PC-9 (cell line): ENCODE measurements around the gene TSEN15. TPM values are rescaled to one million over a fixed set of nuclear protein-coding genes. Genes with fewer than 3 reads are reported as not detected.
"Not testable (repeated sequence)": the region's sequence is repeated elsewhere in the genome, so short reads cannot be mapped to it uniquely, and the experiment has no call there.

Experiments
- BruUV-seq: library from RNA; stranded (reverse); fragments of 400-500 nt; replicated peaks from 2 replicates; lab custom pipeline; 2021; lab: Mats Ljungman, UMichigan
- CTCF ChIA-PET: fragments of 300-600 bp; sonication (Branson Sonifier 250); formaldehyde crosslinking; loops from one replicate; lab custom pipeline; 2022; ENCODE audit warnings: antibody characterized with exemption; lab: Charles Lee
- POLR2A ChIA-PET: fragments of 300-600 bp; sonication (Branson Sonifier 250); formaldehyde crosslinking; loops from one replicate; lab custom pipeline; 2022; ENCODE audit warnings: antibody characterized with exemption; ENCODE audit not compliant: unreplicated experiment; lab: Charles Lee
- DNase-seq, 2 experiments: peaks; one replicate each; pipeline versions ENCODE4 v3.0.0 to v3.0.0-alpha.2; 2015 to 2022; ENCODE audit warnings: mixed read lengths in 1 of 2
- H2AFZ ChIP-seq: fragments of 200-600 bp; sonication (generic); 2 replicates; pipeline ENCODE4 v1.8.1; 2017; ENCODE audit warnings: antibody characterized with exemption
- H3F3A ChIP-seq: fragments of 200-600 bp; sonication (generic); 2 replicates; pipeline ENCODE4 v1.8.1; 2017; ENCODE audit warnings: antibody characterized with exemption, mild to moderate bottlenecking, low read depth; ENCODE audit not compliant: insufficient read depth
- H3K27ac ChIP-seq: fragments of 200-600 bp; sonication (generic); 2 replicates; pipeline ENCODE4 v1.6.1; 2016; ENCODE audit warnings: mixed run types
- H3K27me3 ChIP-seq: fragments of 200-600 bp; sonication (generic); 2 replicates; pipeline ENCODE4 v1.6.1; 2016; ENCODE audit warnings: low read depth, mixed run types; ENCODE audit not compliant: insufficient read depth
- H3K36me3 ChIP-seq: fragments of 200-600 bp; sonication (generic); 2 replicates; pipeline ENCODE4 v1.6.1; 2016; ENCODE audit warnings: low read depth, mixed run types
- H3K4me1 ChIP-seq: fragments of 200-600 bp; sonication (generic); replicated peaks from 2 replicates; pipeline ENCODE4 v1.6.1; 2016; ENCODE audit warnings: mixed run types; ENCODE audit not compliant: insufficient read depth
- H3K4me2 ChIP-seq: fragments of 200-600 bp; sonication (generic); 2 replicates; pipeline ENCODE4 v1.6.1; 2017; ENCODE audit warnings: mixed run types
- H3K4me3 ChIP-seq: fragments of 200-600 bp; sonication (generic); 2 replicates; pipeline ENCODE4 v1.6.1; 2016; ENCODE audit warnings: mixed run types
- H3K79me2 ChIP-seq: fragments of 200-600 bp; sonication (generic); 2 replicates; pipeline ENCODE4 v1.6.1; 2017; ENCODE audit warnings: low read depth, mixed run types
- H3K9me2 ChIP-seq: fragments of 200-600 bp; sonication (generic); 2 replicates; pipeline ENCODE4 v1.8.1; 2017; ENCODE audit warnings: mild to moderate bottlenecking; ENCODE audit not compliant: insufficient read depth
- H3K9me3 ChIP-seq: fragments of 200-600 bp; sonication (generic); 2 replicates; pipeline ENCODE4 v1.8.1; 2016; ENCODE audit warnings: low read depth; ENCODE audit not compliant: insufficient read depth
- H4K20me1 ChIP-seq: fragments of 200-600 bp; sonication (generic); 2 replicates; pipeline ENCODE4 v1.8.1; 2017; ENCODE audit not compliant: insufficient read depth
- EZH2 ChIP-seq: fragments of 200-600 bp; sonication (generic); IDR thresholded peaks from 2 replicates; pipeline ENCODE4 v1.8.0; 2017; ENCODE audit warnings: antibody characterized with exemption, low read depth
- intact Hi-C: fragments of 100-400 bp; cut with micrococcal nuclease; formaldehyde crosslinking; loops from one replicate; pipeline ENCODE4 v1.10.0; 2022; ENCODE audit not compliant: unreplicated experiment
- total RNA-seq: library from RNA; stranded (reverse); gene quantifications from 2 replicates; pipeline ENCODE4 v1.2.3, GENCODE V29; 2021
- TF ChIP-seq, protein P1 (sequence below): fragments of 200-600 bp; sonication (generic); conservative IDR thresholded peaks from 2 replicates; pipeline ENCODE4 v1.6.1; 2017; ENCODE audit warnings: mixed run types, antibody characterized with exemption, mild to moderate bottlenecking, moderate library complexity

Gene TSEN15
- total RNA-seq, 1 experiment from 2014 or later: 46.0 TPM

DNA sequence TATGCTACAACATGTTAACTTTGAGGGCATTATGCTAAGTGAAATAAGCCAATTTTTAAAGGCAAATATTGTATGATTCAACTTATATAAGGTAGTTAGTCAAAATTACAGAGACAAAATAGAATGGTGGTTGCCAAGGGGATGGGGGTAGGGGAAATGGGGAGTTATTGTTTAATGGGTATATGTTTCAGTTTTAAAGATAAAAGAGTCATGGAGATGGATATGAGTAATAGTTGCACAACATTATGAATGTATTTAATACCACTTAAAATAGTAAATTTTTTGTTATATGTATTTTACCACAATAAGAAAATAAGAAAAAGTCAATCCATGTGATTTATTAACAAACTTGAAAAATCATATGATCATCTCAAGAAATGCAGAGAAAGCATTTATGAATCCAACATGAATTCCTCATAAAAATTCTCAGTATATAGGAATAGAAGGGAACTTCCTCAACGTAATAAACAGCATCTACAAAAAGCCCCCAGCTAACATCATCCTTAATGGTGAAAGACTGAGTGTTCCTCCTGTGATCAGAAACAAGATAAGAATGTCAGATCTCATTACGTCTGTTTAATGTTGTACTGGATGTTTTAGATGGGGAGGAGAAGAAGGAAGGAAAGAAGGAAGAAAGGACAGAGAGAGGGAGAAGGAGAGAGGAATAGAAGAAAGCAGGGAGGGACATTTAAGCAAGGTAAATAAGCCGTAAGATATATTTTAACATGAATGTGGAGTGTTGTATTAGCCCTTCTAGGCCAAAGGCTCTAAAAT is 6.7 kb upstream of the TSEN15 start:
- Histone ChIP-seq H2AFZ (no peak overlapping the region), H3K4me2 (no peak overlapping the region), H3K4me1 (no peaks in the 10 kb centered on the region), H3F3A (no peaks in the 10 kb centered on the region), H3K27ac (no peak overlapping the region), H3K36me3 (no peaks in the 10 kb centered on the region), H3K79me2 (no peaks in the 10 kb centered on the region), H3K9me3 (no peaks in the 10 kb centered on the region), H4K20me1 (no peaks in the 10 kb centered on the region), H3K4me3 (no peak overlapping the region), H3K27me3 (no peaks in the 10 kb centered on the region), H3K9me2 (no peaks in the 10 kb centered on the region)
- intact Hi-C loops: no loop called here
- ChIA-PET POLR2A (no interaction called here), CTCF (no interaction called here)
- DNase-seq: no peak
- TF ChIP-seq, protein P1, sequence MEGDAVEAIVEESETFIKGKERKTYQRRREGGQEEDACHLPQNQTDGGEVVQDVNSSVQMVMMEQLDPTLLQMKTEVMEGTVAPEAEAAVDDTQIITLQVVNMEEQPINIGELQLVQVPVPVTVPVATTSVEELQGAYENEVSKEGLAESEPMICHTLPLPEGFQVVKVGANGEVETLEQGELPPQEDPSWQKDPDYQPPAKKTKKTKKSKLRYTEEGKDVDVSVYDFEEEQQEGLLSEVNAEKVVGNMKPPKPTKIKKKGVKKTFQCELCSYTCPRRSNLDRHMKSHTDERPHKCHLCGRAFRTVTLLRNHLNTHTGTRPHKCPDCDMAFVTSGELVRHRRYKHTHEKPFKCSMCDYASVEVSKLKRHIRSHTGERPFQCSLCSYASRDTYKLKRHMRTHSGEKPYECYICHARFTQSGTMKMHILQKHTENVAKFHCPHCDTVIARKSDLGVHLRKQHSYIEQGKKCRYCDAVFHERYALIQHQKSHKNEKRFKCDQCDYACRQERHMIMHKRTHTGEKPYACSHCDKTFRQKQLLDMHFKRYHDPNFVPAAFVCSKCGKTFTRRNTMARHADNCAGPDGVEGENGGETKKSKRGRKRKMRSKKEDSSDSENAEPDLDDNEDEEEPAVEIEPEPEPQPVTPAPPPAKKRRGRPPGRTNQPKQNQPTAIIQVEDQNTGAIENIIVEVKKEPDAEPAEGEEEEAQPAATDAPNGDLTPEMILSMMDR: no peak
- no peak for TF ChIP-seq EZH2
- no TSS peak for BruUV-seq

DNA sequence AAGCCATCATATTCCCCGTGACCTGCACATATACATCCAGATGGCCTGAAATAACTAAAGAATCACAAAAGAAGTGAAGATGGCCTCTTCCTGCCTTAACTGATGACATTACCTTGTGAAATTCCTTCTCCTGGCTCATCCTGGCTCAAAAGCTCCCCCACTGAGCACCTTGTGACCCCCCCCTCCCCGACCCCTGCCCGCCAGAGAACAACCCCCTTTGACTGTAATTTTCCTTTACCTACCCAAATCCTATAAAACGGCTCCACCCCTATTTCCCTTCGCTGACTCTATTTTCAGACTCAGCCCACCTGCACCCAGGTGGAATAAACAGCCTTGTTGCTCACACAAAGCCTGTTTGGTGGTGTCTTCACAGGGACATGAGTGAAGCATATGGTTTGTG is 4.0 kb upstream of the TSEN15 start:
- DNase-seq, H3K4me2 ChIP-seq, BruUV-seq, H3K79me2 ChIP-seq, CTCF ChIA-PET, H3K27me3 ChIP-seq, H3K36me3 ChIP-seq, H3K9me3 ChIP-seq, H3K27ac ChIP-seq, H3K4me3 ChIP-seq, H4K20me1 ChIP-seq, POLR2A ChIA-PET, H3K9me2 ChIP-seq, intact Hi-C loops, H2AFZ ChIP-seq: not testable (repeated sequence)
- Histone ChIP-seq H3F3A (peaks cover 14% of the 10 kb centered on the region; the same call in 1 of the 2 replicates), H3K4me1 (peaks cover 15% of the 10 kb centered on the region)

DNA sequence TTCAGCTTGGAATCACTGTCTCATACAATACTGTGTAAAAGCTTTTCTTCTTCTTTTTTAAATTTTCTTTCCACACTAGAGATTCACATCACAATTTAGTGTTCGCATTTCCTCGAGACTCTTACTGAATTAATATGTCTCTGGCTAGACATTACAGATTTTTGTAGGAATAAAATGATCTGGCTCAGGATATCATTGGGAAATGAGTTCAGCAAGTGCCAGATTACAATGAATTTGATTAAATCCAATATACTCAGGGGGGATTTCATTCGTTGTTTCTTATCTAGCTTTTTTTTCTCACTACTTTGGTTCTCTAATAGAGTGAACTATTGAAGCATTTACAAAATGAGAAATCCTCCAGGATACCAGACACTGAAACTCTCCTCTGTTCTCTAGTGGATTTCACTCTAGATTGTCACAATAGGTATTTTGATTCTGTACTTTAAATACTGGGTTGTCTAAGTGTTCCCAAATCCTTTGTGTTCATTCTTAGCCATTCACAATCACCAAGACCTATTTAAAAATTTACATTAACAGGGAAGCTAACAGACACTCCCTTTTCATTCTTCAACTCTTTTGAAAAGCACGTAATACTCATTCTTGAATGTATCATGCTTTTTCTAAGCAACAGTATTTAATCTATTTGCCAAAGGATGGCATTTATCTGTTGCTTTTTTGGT is 2.8 kb upstream of the TSEN15 start:
- Histone ChIP-seq H4K20me1 (no peaks in the 10 kb centered on the region), H3K4me1 (peaks cover 26% of the 10 kb centered on the region), H3K9me2 (no peaks in the 10 kb centered on the region), H3F3A (peaks cover 14% of the 10 kb centered on the region; the same call in 1 of the 2 replicates), H3K4me2 (no peak overlapping the region), H3K79me2 (peaks cover 21% of the 10 kb centered on the region), H3K27me3 (no peaks in the 10 kb centered on the region), H3K9me3 (no peaks in the 10 kb centered on the region), H2AFZ (no peak overlapping the region), H3K4me3 (no peak overlapping the region), H3K27ac (no peak overlapping the region), H3K36me3 (no peaks in the 10 kb centered on the region)
- intact Hi-C loops: no loop called here
- CTCF ChIA-PET: no interaction called here
- BruUV-seq: no TSS peak
- no peak for DNase-seq
- TF ChIP-seq, protein P1: no peak
- TF ChIP-seq EZH2: no peak
- POLR2A ChIA-PET: no interaction called here
